T-helper 22 cell (primary cell): ENCODE measurements around the gene HOXB13.

Experiments used
- DNase-seq: peaks from one replicate; pipeline ENCODE4 v3.0.0-alpha.2; 2020; ENCODE audit warnings: low read depth

The HOXB13 gene

DNA sequence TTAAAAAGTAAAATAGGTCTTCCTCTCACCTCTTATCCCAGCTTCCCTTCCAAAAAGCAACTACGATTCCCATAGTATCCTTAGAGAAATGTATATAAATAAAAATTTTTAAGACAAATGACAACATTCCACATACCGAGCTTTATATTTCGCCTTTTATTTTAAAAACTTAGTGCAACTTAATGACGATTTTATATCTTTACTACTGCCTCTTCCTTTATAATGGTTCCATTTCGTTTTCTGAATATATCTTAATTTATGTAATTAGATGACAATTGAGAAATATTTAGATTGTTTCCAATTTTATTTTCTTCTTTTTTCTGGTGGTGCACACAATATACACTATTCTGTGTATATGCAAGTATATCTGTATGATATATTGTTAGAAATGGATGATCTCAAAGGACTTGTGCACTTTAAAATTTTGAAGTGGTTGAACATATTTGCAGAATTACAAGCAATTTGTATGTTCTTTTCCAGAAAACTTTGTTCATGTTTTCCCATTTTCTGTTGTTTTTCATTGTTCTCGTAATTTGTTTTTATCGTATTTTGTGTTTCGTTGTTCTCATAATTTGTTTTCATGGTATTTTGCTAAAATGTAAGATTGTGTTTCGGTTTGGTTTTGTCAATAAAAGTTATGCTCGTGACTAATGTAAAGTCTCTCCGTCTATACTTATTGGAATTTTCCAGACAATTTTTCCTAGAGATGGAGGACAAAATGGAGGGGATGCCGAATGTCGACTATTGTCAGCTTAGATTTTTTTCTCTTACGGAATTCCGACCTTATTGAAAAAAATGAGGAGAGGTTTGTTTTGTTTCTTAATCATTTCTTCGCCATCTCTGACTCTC lies 20.4 kb upstream of the HOXB13 start:
- no peak for DNase-seq

DNA sequence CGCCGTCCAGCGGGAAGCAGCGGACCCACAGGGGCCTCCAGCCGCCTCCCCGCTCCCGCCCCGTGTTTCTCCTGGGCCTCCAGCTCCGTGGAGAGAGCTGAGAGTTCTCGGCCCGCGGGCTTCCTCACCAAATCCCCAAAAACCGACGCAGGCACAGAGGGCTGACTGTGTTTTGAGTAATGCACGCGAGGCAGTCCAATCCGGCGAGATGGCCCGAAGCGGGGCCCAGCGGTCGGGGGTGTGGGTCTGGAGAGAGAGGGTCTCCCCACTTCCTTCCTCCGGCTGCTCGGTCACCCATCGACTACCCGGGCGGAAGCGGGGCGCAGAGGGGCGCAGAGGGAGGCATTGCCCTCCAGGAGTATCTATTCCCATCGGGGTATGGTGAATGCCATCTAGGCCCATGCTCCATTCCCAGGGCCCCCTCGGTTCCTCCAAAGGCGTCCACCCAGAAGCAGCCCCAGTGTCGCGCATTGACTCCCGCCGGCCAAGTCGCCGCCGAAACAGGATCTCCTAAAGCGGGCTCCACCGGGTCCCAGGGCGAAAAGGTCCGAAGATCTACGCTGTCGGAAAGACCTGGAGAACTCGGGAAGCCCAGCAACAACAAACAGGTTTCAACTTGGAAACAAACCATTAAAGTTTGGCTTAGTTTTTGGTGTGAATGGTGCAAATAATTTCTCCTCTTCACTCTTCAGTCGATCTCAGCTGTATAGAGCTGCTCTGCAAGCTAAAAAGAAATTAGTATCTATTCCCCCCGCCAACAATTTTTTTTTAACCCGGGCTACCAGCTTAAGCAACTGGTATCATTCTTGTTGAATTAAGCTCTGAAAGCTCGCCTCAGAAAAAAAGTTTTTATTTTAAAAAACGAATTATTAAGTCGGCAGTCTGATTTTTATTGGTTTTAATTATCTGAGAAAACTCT lies 19.2 kb upstream of the HOXB13 start:
- no peak for DNase-seq

DNA sequence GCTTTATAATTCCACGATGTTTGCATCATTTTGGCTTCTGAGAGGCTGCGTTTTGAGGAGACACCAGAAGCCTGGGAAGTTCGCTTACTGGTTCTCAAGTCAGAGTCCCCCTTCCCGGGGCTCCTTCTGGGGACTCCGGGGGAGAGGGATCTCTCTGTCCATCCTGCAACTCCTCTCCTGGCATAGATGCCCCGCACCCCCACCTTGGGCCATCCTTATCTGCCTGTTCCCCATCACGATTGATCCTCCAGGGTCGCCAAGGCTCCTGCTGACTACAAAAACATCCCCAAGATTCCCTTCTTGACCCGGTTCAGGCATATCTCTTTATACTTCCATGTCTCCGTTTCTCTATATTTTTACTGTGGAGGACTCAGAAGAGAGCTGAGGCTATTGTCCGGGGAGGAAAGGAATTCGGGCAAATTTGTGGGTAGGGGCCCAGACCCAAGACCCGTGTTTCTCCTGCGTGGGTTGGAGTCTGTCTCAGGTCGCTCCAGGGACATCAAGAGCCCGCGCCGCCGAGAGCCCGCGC lies 18.4 kb upstream of the HOXB13 start:
- DNase-seq = no peak

DNA sequence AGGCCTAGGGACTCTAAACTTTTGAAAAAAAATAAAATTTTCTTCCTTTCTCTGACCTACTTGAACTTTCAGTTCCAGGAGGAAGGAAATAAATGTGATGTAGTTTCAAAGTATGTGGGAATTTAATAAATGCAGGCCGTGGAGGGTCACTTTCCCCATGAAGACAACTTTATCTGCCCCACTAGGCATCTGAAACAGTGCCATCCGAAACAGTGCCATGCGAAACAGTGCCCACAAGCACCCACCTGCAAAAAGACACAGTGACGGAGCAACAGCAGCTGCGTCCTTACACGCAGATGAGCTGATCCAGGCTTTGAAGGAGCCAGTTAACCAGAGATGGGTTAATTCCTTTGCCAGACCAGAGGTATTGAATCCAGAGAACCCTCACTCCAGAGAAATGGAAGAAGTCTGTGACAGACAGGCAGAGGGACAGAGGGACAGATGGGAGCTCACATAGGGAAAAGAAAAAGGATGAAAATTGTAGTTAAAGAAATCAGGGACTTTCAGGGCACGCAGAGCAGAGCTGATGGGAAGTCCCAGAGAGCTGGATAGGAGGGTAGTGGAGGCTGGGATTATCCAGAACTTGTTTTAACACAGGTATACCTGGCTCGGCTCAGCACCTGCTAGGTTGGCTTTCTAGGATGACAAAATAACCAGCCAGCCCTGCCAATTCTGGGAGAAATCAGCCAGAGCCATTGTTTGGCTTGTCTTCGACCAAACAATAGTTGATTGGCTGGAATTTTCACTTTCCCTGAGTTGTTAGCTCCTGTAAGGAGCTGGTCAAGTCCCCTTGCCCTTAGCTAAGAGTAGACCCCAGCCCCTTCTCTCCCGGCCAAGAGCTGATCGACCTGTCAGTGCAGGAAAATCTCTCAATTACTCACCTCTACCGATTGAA lies 17.1 kb upstream of the HOXB13 start:
- DNase-seq = no peak

DNA sequence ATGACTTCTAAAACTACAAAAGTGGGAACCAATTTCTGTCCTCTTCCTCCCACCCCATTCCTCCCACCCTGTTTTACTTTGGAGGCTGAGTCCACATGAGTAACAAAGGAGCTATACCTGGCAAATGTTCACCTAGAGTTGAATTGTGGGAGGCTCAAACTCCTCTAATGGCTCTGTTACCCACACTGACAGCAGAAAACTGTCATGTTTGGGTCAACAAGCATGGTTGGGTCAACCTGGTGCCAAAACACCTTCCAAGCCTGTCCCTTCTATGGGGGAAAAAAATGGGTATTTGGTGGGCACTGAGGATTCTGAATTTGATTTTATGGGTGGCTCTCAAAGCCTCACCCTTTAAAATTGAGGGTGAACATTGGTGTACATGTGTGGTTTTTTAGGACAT lies 12.0 kb upstream of the HOXB13 start:
- DNase-seq = no peak

DNA sequence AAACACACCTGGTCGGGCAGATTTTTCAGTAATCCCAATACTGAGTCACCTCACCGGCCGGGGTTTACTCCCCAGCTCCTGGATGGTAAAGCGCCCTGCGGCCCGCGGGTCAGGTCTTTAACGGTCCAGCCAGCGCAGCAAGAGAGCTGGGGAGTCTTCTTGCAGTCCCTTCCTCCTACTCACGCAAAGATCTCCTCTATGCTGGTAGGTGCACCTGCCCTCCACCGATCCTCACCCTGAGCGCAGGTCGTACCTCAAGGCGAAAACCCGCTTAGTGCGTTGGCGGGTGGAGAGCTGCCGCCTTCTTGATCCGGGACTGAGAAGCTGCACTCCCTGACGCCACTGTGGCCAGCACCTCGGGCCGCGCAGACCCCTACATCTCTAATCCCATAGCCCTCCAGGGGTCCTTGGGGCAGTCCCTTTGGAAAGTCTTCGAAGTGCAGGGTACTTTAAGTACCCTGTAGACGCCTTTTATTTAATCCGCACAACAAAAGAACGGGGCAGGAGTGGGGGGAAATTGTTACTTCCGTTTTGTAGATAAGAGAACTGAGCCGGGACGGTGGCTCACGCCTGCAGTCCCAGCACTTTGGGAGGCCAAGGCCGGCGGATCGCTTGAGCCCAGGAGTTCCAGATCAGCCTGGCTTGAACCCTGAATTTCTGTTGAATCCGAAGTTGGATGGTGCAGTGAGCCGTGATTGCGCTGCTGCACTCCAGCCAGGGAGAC lies 10.4 kb upstream of the HOXB13 start:
- no peak for DNase-seq

DNA sequence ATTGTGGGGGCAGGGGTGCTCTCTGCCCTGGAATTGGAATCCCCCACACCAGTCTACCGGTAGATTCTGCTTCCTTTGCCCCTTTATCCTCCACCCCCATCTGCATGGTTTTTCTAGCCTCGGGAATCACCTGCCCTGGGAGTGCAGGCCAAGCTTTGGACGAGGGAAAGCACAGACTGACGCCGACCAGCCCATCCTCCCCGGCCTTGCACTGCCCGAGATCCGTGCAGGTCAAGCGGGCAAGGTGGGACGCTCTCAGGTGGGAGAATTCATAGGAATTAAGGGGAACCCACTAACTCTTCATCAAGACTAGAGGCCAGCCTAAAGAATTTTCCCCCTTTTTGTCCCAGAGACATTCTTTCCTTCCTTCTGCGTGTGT lies 9.9 kb upstream of the HOXB13 start:
- no peak for DNase-seq

DNA sequence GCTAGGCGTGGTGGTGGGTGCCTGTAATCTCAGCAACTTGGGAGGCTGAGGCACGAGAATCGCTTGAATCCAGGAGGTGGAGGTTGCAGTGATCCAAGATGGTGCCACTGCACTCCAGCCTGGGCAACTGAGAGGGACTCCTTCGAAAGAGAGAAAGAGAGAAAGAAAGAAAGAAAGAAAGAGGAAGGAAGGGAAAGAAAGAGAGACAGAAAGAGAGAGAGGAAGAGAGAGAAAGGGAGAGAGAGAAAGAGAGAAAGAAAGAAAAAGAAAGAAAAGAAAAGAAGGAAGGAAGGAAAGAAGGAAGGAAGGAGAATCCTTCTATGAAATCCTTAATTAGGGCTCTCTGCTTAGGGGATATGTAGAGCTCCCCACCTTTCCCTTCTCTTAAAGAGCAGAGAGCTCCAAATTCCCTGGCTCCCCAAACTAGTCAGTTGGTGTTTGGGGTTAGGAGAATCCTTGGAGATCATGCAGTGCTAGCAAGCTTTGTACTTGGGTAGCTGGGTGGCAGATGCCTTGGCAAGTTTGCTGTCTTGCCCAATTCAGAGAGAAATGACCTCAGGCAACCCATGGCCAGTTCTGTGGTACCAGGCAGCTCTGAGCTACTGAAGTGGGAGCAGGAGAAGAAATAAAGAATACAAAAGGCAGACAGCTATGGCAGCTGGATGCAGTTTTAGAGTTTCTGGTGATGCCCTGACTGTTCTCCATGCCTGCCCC lies 8.9 kb upstream of the HOXB13 start:
- no peak for DNase-seq

DNA sequence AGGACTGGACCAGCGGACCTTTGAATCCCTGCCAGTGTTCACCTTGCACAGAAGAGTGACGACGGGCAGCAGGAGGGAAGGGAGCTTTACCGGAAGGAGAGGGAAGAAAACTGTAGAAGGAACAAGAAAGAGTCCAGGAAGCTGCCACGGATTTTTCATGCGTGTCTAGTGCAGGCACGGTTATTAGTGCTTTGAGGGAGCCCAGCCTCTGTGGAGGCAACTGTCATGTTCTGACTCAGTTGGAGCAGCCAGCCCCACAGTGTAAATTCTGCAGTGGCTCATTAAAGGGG lies 6.5 kb upstream of the HOXB13 start:
- DNase-seq = no peak

DNA sequence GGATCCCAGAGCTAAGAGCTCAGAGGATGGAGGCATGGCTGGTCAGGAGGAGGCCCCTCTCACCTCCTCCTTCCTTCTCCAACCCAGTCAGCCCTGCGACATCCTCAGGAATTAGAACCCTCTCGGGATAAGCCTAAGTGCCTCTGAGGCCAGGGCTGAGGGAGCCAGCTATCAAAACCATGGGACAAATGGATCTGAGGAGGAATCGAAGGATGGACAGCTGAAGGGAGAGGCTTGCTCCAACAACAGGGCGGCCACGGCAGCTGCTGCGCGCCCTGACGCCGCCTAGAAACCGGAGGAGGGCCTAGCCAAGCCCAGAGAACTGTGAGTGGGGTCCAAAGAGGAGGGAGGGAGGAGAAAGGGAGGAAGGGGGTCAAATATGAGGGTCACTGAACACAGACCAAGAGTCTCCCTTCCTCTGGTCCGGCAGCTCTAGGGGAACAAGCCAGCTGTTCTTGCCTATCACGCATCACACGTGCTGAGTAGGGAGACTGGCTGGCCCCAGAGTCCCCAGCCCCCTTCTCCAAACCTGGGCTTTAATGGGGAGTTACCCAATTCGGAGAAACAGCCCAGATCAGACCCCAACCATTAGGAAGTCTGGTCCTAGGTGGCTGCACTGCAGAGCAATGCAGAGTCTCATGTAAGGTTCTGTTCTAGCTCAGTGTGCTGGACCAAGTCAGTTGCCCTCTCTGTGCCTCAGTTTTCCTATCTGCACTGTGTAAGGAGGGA lies 5.9 kb upstream of the HOXB13 start:
- no peak for DNase-seq

DNA sequence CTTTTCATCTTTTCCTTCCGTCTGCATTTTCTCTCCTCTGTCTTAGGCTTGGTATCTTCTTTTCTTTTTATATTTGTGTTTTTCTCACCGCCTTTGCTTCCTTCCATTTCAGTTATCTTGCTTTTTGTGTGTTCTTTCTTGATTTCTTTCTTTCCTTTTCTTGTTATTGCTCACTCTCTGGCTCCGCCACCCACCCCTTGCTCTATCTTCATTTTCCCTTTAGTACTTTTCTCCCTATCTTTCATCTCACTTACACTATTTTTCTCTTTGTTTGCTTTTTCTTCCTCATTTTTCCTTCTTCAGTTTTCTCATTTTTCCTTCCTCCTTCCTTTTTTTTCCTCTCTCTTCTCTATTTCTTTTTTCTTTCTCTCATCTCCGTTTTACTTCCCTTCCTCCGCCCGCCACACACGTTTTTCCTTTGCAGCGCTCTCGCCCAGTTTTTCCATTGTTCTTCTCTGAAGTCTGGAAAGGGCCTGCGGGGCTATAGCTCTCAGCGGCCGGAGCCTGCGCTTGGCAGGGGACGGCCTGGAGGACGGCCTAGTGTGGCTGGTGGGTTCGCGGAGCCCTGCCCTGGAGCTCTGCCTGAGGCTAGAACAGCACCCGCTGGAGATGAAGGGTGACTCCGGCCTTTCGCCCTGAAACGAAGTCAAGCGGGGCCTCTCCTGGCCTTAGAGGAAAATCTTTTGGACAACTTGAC lies 5.2 kb upstream of the HOXB13 start:
- no peak for DNase-seq

DNA sequence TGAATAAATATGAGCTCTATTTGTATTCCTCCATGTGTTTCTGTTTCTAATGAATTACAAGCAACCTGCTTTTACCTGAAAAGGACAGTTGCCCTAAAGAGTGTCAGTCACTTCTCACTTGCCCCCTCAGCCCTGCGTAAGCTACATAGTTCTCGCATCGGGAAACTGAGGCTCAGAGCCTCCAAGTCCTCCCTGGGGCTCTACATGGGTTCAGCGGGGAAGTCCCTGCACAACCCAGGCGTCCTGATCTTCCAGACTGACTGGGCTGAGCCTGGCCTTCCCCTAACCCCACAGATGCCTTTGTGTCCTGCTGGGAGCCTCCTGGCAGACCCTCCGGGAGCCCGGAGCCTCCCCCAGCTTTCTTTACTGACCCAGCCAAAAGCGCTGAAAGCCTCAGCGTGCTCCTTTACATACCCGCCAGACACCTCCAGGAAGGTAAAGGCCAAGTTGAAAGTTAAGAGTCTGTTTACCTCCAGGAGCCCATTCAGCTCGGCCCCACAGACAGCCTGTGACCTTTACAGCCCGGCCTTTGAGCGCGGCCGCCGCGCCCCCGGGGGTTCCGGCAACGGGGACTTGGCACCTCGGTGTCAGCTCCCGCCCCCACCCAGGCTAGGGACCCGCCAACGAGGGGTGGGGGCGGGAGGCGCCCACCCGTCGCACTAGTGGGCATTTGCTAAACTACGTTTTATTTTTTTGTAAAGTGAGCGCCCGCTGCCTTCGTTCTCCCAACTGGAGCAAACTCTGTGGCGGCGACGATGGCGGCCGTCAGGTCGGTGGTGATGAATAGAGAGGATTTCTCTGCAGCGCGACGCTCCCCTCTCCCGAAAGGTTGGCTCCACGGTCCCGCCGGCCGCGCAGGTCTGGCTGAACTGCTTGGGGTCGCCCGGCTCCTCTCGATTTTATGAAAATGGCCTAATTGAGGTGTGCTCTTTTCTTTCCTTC lies 4.4 kb upstream of the HOXB13 start:
- no peak for DNase-seq

DNA sequence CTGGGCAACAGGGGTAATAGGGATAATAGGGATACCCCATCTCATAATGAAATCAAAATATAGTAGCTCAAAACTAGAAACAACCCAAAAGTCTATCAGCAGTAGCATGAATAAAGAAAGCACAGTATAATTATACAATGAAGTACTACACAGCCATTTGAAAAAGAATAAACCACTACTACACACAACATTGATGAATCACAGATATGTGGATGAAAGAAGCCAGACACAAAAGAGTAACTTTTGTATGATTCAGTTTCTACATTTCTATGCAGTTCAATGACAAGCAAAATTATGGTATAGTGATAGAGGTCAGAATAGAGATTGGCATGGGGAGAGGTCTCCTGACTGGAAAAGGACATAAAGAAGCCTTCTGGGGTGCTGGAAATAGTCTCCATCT lies 2.8 kb upstream of the HOXB13 start:
- no peak for DNase-seq

DNA sequence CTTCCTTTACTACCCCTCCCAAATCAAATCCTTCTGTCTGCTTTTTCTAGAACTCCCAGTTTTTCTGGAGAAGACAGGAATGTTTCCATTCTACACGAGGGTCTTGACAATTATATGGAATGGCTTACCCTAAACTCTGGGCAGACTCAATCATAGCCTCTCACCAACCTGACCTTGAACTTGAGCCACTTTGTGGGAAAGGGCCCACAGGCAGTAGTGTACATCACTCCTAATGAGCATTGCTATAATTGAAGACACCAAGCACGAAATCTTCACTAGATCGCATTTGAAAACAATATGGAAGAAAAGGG lies 1.6 kb upstream of the HOXB13 start:
- DNase-seq = no peak

DNA sequence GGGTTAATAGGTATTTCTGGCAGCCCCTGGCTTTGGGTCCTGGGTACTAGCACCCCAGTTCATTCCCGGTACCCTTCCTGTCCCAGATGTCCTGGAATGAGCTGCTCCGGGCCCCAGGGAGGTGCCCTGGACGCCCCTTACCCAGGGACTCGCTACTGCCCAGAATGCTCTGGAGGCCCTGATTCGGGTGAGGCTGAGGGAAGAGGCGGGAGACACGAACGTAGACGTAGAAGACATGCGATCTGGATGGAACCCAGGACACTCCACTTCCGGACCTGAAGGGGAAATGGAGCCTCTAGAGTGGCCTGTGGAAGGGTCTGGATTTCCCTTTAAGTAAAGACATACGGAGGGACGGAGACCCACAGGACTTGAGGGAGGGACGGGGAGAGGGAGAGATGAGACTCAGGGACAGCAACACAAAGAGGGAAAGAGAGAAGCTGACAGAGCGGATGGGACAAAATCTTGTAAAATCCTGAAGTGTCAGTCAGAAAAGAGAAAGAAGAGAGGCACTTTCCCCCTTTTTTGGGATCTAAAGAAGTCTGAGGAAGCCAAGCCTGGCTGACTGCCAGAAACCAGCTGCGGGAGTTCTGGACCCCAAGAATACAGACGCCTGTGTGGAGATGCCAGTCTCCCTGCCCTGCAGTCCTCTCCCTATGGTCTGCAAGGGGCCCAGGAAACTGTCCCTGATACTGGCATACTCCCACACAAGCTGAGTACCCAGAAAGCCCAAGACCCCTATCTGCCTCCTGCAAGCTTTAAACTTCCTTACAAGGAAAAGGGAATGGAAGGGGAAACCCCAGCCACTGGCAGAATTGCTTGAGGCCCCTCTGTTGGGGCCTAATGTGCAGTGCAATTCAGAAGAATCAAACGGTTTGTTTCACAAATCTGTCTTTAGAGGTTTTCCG lies 1.0 kb upstream of the HOXB13 start:
- no peak for DNase-seq

DNA sequence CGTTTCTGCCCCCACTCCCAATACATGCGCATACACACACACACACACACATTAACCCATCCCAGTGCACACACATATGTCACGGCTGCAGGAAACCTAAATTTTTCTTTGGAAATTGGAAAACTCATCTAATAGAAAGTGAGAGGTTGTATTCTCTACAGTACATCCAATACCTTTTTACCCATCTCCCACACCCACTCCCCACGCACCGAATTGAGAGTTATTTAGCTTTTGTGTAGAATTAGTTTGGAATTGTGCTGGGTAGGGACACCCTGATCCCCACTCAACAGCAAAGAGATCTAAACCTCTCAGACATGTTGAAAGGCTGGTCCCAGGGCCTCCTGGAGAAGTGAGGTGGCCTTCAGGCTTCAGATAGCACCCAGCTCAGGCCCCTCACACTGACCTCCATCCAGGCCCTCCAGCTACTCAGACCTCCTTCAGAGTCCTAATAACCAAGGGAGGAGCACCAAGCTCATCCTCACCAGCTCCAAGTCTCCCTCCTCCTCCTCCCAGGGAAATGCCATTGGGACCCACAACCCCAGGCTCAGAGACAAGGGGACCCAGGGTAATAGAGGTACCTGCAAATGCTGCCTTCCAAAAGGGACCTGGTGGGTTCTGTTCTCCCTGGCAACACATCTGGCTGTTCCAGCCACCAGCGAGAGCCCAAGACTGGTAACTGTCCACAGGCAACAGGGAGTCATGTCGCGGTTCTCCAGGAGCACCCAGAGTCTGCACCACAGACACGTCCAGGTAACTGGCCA lies 955 bp downstream of the HOXB13 start:
- no peak for DNase-seq

DNA sequence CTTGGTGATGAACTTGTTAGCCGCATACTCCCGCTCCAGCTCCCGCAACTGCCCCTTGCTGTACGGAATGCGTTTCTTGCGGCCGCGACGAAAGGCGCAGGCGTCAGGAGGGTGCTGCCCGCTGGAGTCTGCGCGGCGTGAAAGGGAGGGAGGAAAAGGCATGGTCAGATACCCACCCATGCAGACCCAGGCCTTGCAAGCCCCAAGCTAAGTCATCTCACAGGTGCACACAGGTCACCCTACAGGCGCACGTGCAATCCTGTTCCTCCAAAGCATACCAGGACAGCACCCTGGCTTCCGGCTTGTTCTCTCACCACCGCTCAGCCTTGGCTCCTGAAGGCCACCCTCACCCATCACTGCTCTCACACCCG lies 1.6 kb downstream of the HOXB13 start:
- no peak for DNase-seq
